HT1080 (cell line): ENCODE results near the gene SSTR5. TPM values are rescaled to one million over a fixed set of nuclear protein-coding genes. Genes with fewer than 3 reads are reported as not detected.
"Not testable (repeated sequence)": the region's sequence is repeated elsewhere in the genome, so short reads cannot be mapped to it uniquely, and the experiment has no call there.

ENCODE experiments used
- DNase-seq: peaks from one replicate; pipeline ENCODE4 v3.0.0-alpha.2; 2015; ENCODE audit warnings: low read depth
- total RNA-seq: library from RNA; depleted of rRNA; stranded (reverse); fragments of >200 nt; shearing (Covaris generic); gene quantifications from 2 replicates; pipeline ENCODE4 v1.2.3, GENCODE V29; 2014

SSTR5 gene
- total RNA-seq, 1 experiment from 2014 or later, result not detected

DNA sequence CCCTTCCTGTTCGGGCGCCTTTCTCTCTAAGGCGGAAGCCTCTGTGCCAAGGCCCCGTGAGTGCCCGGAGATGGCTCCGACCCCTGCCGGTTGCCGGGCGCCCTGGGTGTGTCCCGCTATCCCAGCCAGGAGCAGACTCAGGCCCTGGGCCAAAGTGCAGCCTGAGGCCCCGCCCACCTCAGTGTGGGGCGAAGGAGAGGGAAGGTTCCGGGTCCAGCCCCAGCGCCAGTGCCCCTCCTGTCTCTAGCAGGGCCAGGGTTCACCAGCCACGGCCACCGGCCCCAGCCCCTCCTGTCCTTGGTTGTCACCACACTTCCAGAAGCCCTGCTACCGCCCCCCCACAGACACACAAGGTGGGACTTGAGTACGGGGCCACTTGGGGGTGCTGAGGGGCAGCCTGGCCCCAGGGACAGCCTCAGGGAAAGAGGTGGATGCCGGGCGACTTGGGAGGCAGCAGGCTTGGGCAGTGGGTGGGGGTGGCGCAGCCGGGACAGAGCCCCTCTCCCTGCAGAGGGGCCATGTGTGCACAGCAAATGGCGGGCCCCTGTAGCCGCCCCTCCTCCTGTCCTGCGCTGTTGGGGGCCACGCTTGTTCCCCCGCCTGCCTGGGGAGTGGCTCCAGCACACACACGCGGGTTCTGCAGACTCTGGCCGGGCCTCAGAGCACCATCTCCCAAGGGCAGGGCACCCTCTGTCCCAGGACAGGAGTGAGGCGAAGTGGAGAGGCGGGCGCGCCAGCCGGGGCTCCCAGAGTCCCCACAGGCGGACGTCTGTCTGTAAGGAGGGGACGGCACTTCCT is 17.5 kb downstream of the SSTR5 start:
- DNase-seq, result no peak

DNA sequence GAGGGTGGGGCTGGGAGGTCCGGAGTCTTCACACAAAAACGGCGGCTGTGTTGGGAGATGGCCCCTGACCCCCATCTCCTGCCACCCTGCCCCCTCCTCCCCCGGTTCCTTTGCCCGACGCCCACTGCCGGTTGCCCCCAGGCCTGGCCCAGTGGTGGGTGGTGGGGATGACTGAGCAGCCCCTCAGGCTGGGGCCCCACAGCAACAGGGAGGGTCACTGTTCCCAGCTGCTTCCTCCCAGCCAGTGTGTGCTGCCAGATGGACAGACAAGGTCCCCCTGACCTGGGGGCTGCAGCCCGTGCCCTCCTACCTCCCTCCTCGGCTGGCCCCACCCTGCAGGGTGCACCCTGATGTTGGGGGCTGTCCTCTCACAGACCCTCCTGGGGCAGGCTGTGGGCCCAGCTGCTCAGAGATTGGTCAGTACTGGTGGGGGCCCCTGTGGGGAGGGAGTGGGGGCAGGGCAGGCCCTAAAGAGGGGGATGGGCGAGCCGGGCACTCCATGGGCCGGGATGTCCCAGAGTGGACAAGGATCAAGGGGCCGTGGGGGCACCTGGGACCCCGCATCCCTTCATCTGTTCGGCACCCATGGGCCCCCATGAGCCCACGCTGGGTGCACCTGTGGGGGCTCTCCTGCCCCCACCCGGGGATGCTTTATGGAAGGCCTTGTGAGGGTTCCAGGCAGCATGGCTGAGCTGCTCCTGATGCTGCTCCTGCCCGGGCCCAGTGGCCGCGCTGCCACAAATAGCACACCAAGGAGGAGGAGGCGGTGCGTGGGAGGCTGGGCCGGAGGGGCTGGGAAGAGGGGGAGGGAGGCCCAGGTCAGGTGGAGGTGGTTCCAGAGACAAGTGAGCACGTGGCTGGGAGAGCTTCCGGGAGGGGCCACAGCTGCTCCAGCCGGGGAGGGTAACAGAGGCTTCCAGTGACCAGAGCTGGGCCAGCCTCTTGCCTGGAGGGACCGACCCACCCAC is 18.4 kb downstream of the SSTR5 start:
- DNase-seq, result no peak

DNA sequence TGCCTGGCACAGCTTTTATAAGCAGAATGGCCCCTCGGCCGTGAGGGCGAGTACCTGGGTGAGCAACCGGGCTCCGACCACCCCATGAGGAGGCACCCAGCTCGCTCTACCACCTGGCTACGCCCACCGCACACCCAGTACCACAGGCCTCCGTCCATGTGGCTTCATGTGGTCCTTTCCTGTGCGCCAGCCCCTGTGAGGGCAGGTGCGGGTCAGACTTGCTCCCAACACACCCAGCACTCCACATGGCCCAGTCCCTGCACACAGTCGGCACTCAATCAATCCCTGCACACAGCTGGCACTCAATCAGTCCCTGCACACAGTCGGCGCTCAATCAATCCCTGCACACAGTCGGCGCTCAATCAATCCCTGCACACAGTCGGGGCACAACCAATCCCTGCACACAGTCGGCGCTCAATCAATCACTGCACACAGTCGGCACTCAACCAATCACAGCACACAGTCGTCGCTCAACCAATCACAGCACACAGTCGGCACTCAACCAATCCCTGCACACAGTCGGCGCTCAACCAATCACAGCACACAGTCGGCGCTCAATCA is 19.5 kb downstream of the SSTR5 start:
- DNase-seq, result no peak

DNA sequence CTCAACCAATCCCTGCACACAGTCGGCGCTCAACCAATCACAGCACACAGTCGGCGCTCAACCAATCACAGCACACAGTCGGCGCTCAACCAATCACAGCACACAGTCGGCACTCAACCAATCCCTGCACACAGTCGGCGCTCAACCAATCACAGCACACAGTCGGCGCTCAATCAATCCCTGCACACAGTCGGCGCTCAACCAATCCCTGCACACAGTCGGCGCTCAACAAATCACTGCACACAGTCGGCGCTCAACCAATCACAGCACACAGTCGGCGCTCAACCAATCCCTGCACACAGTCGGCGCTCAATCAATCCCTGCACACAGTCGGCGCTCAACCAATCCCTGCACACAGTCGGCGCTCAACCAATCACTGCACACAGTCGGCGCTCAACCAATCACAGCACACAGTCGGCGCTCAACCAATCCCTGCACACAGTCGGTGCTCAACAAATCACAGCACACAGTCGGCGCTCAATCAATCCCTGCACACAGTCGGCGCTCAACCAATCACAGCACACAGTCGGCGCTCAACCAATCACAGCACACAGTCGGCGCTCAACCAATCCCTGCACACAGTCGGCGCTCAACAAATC is 20.2 kb downstream of the SSTR5 start:
- not testable (repeated sequence) for DNase-seq

DNA sequence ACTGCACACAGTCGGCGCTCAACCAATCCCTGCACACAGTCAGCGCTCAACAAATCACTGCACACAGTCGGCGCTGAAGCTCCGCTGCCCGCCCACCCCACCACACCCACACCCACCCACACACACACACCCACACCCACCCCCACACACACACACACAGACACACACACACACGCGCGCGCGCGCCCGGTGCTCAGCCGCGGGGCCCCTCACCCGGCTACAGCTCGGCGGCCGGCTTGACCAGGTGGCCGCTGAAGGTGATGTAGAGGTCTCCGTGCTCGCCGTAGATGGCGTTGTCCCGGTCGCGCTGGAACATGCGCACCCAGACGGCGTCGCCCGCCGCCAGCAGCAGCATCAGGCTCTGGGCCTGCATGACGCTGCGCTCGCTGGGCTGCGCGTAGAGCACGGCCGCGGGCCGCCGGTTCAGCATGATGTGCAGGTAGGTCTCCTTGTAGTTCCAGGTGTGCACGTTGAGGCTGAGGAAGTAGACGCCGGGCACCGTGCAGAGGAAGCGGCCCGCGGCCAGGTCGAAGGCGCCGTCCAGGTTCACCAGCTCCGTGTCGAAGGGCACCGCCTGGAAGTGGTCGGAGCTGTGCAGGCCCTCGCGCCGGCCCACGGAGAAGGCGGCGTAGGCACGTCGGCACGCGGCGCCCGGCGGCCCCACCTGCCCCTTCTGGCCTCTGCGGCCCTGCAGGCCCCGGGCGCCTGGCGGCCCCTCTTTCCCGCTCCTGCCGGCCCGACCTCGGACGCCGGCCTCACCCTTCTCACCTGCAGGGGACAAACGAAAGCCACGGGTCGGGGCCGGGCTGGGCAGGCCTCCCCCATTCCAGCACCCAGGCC is 21.0 kb downstream of the SSTR5 start:
- no peak for DNase-seq

DNA sequence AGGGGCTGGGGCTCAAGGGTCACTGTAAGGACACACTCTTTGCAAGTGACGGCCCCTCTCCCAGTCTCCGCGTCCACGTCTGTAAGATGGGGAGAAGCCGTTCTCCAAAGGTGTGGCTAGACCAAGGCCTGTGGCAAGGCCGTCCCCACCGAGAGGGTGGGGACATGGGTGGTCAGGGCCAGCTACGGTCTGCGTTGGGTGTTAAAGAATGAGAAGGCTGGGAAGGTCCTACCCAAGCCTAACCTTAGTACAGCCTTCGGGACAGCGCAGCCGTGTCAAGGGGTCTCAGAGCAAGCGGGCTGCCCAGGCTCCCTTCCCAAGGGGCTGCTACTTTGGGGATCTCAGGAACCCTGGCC is 21.6 kb downstream of the SSTR5 start:
- DNase-seq, result no peak

DNA sequence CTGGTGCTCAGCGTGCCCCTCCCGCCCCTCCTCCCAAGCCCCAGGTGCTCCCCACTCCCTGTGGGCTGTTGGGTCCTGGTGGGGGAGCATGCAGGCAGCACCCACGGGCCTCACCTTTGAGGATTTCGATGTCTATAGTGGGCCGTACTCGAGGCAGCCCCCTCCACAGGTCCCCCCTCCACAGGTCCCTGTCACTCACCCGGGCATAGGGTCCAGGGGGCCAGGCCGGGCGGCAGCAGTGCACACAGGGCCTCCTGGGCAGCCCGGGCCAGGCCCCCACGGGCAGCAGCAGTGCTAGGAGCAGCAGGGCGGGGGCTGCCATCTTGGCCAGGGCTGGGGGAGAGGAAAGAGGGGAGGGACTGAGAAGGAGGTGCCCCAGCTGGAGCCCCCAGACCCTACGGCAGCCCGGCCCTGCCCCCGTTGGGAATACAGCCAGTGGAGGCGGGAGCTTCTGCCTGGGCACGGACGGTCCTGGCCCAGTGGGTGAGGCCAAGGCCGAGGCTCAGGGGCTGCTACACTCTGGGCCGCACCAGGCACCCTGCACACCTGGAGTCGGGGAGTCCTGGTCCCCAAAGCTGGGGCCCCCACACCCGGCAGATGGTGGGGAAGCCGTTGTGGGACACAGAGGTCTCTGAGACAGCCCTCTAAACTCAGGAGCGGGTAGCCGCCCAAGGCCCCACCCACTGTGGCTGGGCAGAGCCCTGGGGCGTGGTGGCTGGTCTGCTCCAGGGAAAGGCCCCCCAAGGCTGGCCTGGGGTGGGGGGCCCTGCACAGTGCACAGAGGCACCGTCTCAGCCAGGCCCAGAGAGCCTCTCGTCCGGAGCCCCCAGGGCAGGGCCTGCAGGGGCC is 22.3 kb downstream of the SSTR5 start:
- DNase-seq, result no peak

DNA sequence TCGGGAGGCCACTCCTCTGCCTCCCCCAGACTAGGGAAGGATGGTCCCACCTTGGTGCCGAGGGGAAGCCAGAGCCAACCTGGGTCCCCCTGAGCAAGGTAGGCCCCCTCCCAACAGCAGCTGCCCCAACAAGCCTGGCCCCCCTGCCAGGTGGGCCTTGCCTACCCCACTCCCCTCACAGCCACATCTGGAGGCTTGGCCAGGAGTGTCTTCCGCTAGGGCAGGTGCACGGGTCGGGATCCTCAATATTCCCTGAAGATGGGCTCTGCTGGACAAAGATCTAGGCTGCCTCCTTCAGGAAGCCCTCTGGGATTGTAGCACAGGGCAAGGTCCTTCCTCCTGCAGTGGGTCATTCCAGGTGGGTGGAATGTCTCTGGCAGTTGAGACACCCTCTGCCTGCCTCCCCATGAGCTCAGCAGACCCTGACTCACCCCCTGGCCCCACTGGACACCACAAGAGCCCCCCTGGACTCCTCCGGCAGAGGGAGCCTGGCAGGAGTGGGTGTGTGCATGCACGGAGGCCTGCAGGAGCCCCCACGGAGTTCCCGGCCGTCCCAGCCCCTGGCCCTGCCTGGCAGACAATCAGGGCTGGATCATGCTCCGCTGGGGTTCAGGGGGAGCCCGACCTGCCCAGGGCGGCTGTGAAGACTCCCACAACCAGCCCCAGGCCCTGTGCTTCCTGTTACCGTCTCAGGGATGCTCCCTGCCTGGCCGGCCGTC is 23.1 kb downstream of the SSTR5 start:
- no peak for DNase-seq

DNA sequence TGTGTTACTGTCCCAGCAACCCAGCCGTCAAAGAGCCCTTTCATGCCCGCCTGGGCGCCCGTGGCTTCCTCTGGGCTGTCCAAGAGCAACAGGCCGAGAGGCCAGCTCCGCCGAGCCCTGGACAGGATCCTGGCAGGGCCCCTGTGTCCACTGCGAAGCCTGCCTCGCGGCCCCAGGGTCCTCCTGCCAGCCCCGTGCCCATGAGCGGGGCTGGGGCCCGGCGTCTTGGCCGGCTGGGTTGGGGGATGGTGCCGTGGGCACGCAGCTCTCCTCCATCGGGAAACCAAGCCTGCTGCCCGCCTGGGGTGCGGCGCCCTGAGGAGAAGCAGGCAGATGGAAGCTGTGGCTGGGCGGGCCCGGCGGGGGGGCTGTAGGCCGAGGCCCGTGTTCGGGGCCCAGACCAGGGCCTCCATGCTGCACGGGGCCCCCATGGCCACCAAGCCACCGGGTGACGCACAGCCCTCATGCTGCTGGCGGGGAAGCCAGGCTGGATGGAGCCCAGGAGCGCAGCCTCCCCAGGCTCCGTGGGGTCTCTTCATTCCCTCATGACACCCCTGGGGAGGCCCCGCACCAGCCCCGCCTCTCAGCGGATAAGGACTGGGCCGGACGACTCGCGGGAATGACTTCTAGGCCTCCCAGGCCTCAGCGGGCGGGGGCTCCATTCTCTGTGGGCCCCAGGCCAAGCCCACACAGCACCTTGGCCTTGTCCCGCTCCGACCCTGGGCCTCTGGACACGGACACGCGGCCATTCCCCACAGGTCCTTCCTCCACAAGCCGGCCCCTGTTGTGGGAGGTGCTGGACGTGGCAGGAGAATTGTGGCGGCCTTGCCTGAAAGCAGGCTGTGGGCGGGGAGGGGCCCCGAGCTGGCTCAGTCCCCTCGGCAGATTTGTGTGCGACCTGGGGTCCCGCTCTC is 23.9 kb downstream of the SSTR5 start, which contains the start of gene C1QTNF8:
C1QTNF8 (minus strand) TSS at position 76 of the 914 bp plus-strand sequence. CDS start 1,322 bp downstream, outside the sequence.
- DNase-seq, result no peak

DNA sequence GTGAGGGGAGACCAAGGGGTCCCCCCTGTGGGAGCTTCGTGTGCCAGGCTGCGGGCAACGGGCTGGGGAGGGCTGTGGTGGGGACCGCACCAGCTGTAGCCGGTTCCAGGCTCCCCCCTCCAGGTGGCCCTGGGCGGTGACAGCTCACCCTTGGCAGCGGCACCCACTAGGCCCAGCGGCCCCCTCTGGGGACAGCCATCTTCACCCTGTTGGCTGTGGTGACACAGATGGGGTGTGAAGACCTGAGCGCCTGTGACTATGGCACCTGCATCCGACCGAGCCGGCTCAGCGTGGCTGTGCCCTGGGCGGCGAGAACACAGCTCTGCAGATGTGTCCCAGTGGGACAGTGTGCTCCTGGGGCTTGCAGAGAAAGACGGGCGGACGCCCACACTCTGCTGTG is 24.6 kb downstream of the SSTR5 start:
- DNase-seq, result no peak

DNA sequence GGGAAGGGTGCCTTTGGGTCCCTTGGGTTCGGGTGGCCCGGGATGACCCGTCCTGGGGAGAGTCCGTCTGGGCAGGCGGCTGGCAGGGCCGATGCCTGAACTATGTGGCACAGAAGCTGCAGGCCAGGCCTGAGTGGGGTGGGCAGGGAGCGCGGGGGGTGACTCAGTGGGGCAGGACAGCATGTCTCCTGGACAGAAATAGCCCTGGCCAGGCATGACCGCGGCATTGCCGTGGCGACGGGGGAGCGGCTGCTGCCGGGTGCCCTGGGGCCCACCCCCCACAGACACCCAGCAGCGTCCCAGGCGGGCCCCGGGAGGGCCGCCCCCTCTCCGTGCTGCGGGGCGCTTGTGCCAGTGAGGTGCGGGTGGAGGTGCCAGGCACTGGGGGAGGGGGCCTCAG is 25.3 kb downstream of the SSTR5 start:
- DNase-seq, result no peak

DNA sequence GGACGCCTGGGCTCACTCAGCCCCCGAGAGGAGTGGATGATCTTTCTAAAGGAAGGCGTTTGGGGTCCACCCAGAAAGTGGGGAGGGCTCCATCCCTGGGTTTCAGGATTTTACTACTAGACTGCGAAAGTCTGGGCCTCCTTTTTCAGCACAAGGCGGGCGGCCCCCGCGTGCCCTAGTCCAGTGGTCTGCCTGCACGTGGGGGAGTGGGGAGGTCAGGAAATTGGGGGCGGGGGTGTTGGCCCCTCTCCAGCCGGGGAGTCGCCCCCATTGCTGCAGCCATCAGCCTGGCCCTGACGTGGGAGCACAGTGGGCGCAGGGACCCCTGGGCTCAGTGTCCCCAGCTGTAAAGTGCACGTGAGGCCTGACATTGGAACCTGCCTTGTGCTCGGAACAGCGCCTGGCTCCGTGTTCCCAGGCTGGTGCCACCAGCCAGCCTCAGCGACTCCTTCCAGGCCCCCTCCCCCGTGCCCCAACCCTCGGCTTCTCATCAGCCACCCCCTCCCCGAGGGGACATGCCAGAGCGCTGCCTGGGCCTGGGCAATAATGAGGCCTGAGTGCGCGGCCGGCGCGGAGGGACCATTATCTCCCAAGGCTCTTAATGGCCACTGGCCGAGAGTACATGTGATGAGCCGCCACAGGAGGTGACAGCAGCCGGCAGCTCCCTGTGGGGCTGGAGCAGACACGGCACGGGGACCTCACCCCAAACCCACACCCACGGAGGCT is 25.9 kb downstream of the SSTR5 start:
- DNase-seq, result no peak

DNA sequence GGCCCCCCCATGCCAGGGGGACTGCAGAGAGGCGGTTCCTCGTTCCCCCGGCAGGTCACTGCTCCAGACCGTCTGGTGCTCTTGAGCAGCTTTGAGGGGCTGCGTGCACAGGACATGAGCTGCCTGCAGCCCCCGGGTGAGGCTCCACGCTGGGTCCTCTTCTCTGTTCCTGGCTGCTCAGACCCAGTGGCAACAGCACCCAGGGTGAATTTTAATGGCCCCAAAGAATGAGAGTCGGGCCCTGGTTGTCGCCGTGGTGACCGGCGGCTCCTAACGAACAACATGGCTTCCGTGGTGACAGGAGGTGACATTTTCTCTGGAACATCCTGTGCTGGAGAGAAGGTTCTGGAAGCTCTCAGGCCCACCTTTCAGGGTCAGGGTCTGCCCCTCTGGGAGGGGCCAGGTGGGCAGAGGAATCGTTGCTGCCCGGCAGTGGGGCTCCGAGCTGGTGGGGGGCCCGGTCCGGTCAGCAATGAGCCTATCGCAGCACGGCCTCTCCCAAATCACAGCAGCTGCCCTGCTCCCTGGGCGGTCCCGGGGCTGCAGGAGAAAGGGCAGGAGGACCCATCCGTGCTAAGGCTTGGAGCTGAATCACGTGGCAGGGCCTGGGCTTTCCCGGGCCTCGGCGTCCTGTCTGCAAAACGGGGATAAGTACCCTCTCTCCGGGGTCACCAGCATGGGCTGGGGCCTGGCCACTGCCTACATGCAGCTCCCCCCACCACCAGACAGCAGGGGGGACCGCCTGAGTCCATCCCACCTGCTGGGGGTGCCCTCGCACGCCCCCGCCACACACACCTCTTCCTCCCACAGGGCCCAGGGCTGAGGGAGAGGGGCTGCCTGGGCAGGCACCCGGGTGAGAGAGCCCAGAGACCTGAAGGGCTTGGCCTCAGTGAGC is 26.9 kb downstream of the SSTR5 start:
- DNase-seq, result no peak

DNA sequence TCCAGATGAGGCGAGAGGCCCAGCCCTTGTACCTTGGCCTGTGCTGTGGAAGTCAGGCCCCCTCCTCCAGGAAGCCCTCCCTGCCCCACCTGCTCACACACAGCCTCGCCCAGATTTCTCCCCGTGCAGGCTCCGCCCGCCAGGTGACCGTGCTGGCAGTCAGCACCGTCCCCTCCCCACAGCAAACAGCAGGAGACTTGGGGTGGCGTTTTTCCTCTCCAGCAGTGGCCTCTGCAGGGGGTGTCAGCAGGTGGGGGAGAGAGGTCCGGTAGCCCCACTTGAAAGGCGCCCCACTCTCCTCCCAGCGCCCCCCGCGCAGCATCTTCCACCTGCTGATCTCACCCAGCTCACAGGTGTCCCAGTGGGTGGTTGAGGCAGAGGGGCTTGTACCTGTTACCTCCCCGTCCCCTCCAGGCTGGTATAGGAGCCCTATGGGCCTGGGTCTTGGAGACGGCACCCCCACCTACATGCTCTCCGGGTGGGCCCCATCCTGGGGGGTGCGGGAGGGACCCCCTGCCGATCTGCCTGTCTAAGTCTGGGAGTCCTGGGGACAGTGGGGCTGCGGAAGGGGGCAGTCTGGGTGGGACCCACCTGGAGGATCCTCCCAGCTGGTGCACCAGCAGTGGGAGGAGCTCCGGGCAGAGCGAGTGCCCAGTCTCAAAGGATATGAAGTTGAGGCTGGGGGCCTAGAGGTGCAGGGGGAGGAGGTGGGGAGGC is 27.7 kb downstream of the SSTR5 start:
- DNase-seq, result no peak

DNA sequence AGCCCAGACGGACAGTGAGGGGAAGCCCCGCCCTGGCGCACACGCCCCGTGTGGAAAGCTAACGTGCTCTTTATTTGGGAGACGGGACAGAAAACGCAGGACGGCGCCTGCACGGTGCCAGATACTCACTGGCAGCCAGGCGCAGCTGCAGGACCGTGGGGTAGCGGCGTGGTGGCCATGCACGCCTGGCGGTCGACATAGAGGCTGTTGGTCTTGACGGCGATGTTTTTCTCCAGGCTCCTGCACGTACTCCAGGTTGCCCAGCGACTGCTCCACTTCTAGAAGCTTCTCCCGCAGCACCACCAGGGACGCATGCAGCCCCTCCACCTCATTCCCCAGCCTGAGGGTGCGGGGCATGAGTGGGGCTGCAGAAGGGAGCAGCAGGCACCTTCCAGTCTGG is 28.6 kb downstream of the SSTR5 start:
- no peak for DNase-seq
